H1 (cell line): Measurements from ENCODE around the gene STIM1. TPM values are rescaled to one million over a fixed set of nuclear protein-coding genes. Genes with fewer than 3 reads are reported as not detected.

ENCODE experiments used
- CTCF ChIA-PET: fragments of 300-600 bp; sonication (Branson Sonifier 250); formaldehyde crosslinking; loops from one replicate; lab custom pipeline; 2021; ENCODE audit not compliant: partially characterized antibody; lab: Charles Lee
- POLR2A ChIA-PET: fragments of 300-600 bp; sonication (Branson Sonifier 250); formaldehyde crosslinking; loops from one replicate; lab custom pipeline; 2021; ENCODE audit warnings: inconsistent platforms; ENCODE audit not compliant: partially characterized antibody; lab: Charles Lee
- DNase-seq, 2 experiments: peaks; one replicate each; pipeline versions ENCODE4 v3.0.0 to v3.0.0-alpha.2; 2010 to 2022; ENCODE audit warnings: low spot score in 2 of 2, low read depth in 1 of 2, mixed read lengths in 1 of 2
- FAIRE-seq: peaks from 2 replicates; lab custom pipeline; 2011; peaks lifted over from hg19 to GRCh38; lab: Jason Lieb, UNC
- H2AFZ ChIP-seq: 2 replicates; pipeline ENCODE4 v1.8.1; 2012; ENCODE audit warnings: low read length, inconsistent platforms
- H2AK5ac ChIP-seq: 2 replicates; pipeline ENCODE4 v1.6.1; 2013; ENCODE audit warnings: low read depth, low read length
- H2BK120ac ChIP-seq: replicated peaks from 2 replicates; pipeline ENCODE3; 2013; ENCODE audit warnings: low read depth, low read length, inconsistent platforms
- H2BK12ac ChIP-seq: 2 replicates; pipeline ENCODE4 v1.6.1; 2013; ENCODE audit warnings: low read depth, low read length
- H2BK15ac ChIP-seq: 2 replicates; pipeline ENCODE4 v1.6.1; 2013; ENCODE audit warnings: low read length
- H2BK20ac ChIP-seq: 2 replicates; pipeline ENCODE4 v1.6.1; 2013; ENCODE audit warnings: low read length
- H2BK5ac ChIP-seq: 2 replicates; pipeline ENCODE4 v1.6.1; 2013; ENCODE audit warnings: low read depth, low read length
- H3K14ac ChIP-seq: 2 replicates; pipeline ENCODE4 v1.6.1; 2013; ENCODE audit warnings: inconsistent platforms; ENCODE audit not compliant: insufficient read length
- H3K18ac ChIP-seq: 2 replicates; pipeline ENCODE4 v1.6.1; 2013; ENCODE audit warnings: low read length; ENCODE audit errors: extremely low read depth
- H3K23ac ChIP-seq: 2 replicates; pipeline ENCODE4 v1.6.1; 2013; ENCODE audit warnings: inconsistent platforms; ENCODE audit not compliant: insufficient read length
- H3K23me2 ChIP-seq: 2 replicates; pipeline ENCODE4 v1.6.1; 2013; ENCODE audit warnings: low read depth, low read length
- H3K27ac ChIP-seq: 2 replicates; pipeline ENCODE4 v1.6.1; 2011; ENCODE audit warnings: low read depth, low read length, inconsistent platforms
- H3K27me3 ChIP-seq, 4 experiments: replicated peaks in 1 of 4; 1 replicate in 1 of 4; 2 replicates in 3 of 4; pipeline versions ENCODE4 v1.6.1 to v1.8.1; 2011 to 2013; ENCODE audit warnings: low read length in 3 of 4, mild to moderate bottlenecking in 3 of 4, inconsistent platforms in 2 of 4, mixed read lengths in 2 of 4, moderate library complexity in 1 of 4; ENCODE audit not compliant: control insufficient read depth in 3 of 4, insufficient read depth in 3 of 4; ENCODE audit errors: extremely low read depth in 1 of 4
- H3K36me3 ChIP-seq, 4 experiments: 2 replicates each; pipeline versions ENCODE4 v1.6.1 to v1.8.1; 2011 to 2013; ENCODE audit warnings: mild to moderate bottlenecking in 4 of 4, low read length in 3 of 4, moderate library complexity in 2 of 4, control low read depth in 1 of 4, inconsistent platforms in 1 of 4; ENCODE audit not compliant: insufficient read depth in 4 of 4, control insufficient read depth in 2 of 4
- H3K4ac ChIP-seq: replicated peaks from 2 replicates; pipeline ENCODE3; 2013; ENCODE audit warnings: low read length, low read depth, mixed read lengths, inconsistent platforms; ENCODE audit not compliant: insufficient read length
- H3K4me1 ChIP-seq, 4 experiments: replicated peaks in 1 of 4; 1 replicate in 1 of 4; 2 replicates in 3 of 4; pipeline versions ENCODE4 v1.6.1 to v1.8.1; 2011 to 2013; ENCODE audit warnings: low read length in 3 of 4, inconsistent platforms in 2 of 4, mixed read lengths in 1 of 4; ENCODE audit not compliant: insufficient read depth in 4 of 4, control insufficient read depth in 3 of 4
- H3K4me2 ChIP-seq, 2 experiments: 2 replicates each; pipeline versions ENCODE4 v1.6.1 to v1.8.1; 2011 to 2013; ENCODE audit warnings: low read depth in 2 of 2, low read length in 2 of 2, control low read depth in 1 of 2, inconsistent platforms in 1 of 2, mild to moderate bottlenecking in 1 of 2; ENCODE audit not compliant: insufficient read depth in 1 of 2
- H3K4me3 ChIP-seq, 4 experiments: fragments of 200-600, 300-600 bp in 1 of 4; sonication (generic), shearing (Covaris generic), sonication (Bioruptor Twin) in 1 of 4; 2 replicates each; pipeline versions ENCODE4 v1.5.1 to v1.8.1; 2011 to 2016; ENCODE audit warnings: low read length in 4 of 4, low read depth in 3 of 4, control low read depth in 2 of 4, inconsistent platforms in 2 of 4, mild to moderate bottlenecking in 2 of 4, mixed read lengths in 1 of 4, moderate library complexity in 1 of 4; ENCODE audit not compliant: insufficient read depth in 2 of 4; ENCODE audit errors: extremely low read depth in 1 of 4
- H3K56ac ChIP-seq: replicated peaks from 2 replicates; pipeline ENCODE3; 2013; ENCODE audit warnings: low read depth, mild to moderate bottlenecking, mixed read lengths, low read length, inconsistent platforms; ENCODE audit not compliant: insufficient read length
- H3K79me1 ChIP-seq: 2 replicates; pipeline ENCODE4 v1.6.1; 2013; ENCODE audit warnings: low read depth, low read length, control low read depth
- H3K79me2 ChIP-seq, 2 experiments: 2 replicates each; pipeline versions ENCODE4 v1.6.1 to v1.8.1; 2012 to 2013; ENCODE audit warnings: low read length in 2 of 2, mild to moderate bottlenecking in 2 of 2, inconsistent platforms in 1 of 2; ENCODE audit not compliant: insufficient read depth in 2 of 2, control insufficient read depth in 1 of 2
- H3K9ac ChIP-seq, 4 experiments: replicated peaks in 1 of 4; 1 replicate in 1 of 4; 2 replicates in 3 of 4; pipeline versions ENCODE4 v1.6.1 to v1.8.1; 2011 to 2013; ENCODE audit warnings: low read depth in 3 of 4, low read length in 3 of 4, control low read depth in 2 of 4, mild to moderate bottlenecking in 2 of 4, moderate library complexity in 2 of 4, inconsistent platforms in 1 of 4; ENCODE audit errors: extremely low read depth in 1 of 4
- H3K9me3 ChIP-seq, 2 experiments: 2 replicates each; pipeline versions ENCODE4 v1.6.1 to v1.8.1; 2012 to 2013; ENCODE audit warnings: mild to moderate bottlenecking in 2 of 2, moderate library complexity in 2 of 2, control low read depth in 1 of 2, inconsistent platforms in 1 of 2, low read depth in 1 of 2, low read length in 1 of 2, mixed read lengths in 1 of 2; ENCODE audit not compliant: insufficient read depth in 2 of 2
- H4K20me1 ChIP-seq, 2 experiments: replicated peaks in 1 of 2; 2 replicates each; pipeline versions ENCODE3 to v1.8.1; 2011 to 2013; ENCODE audit warnings: inconsistent platforms in 2 of 2, low read length in 2 of 2, mild to moderate bottlenecking in 1 of 2; ENCODE audit not compliant: insufficient read depth in 2 of 2, control insufficient read depth in 1 of 2
- H4K5ac ChIP-seq: 2 replicates; pipeline ENCODE4 v1.6.1; 2013; ENCODE audit warnings: low read length, low read depth, mixed read lengths, inconsistent platforms; ENCODE audit not compliant: insufficient read length
- H4K8ac ChIP-seq: 2 replicates; pipeline ENCODE4 v1.8.0; 2013; ENCODE audit warnings: mild to moderate bottlenecking, moderate library complexity, low read length, inconsistent platforms; ENCODE audit not compliant: insufficient read depth; ENCODE audit errors: extremely low read depth
- H4K91ac ChIP-seq: replicated peaks from 2 replicates; pipeline ENCODE3; 2013; ENCODE audit warnings: low read length, mixed read lengths, inconsistent platforms; ENCODE audit not compliant: insufficient read length
- ASH2L ChIP-seq: fragments of 200-600, 300-600 bp; sonication (generic); IDR thresholded peaks from one replicate; pipeline ENCODE4 v1.7.1; 2017; ENCODE audit warnings: low read length
- CHD1 ChIP-seq: IDR thresholded peaks from 2 replicates; pipeline ENCODE4 v1.6.1; 2012; ENCODE audit warnings: low read depth, low read length, improper control_type of control experiment
- HDAC2 ChIP-seq, 2 experiments: fragments of 300-600 bp in 1 of 2; sonication (generic) in 1 of 2; IDR thresholded peaks; 2 replicates each; pipeline ENCODE4 v1.6.1; 2011 to 2012; ENCODE audit warnings: low read depth in 2 of 2, low read length in 2 of 2, mild to moderate bottlenecking in 2 of 2, moderate library complexity in 2 of 2, borderline replicate concordance in 1 of 2, inconsistent platforms in 1 of 2
- SP4 ChIP-seq: IDR thresholded peaks from 2 replicates; pipeline ENCODE4 v1.6.1; 2012; ENCODE audit warnings: low read length, inconsistent platforms
- YY1 ChIP-seq: IDR thresholded peaks from 2 replicates; pipeline ENCODE4 v1.6.1; 2011; ENCODE audit warnings: low read depth, mild to moderate bottlenecking, low read length
- ZNF274 ChIP-seq: IDR thresholded peaks from 2 replicates; pipeline ENCODE4 v1.7.0; 2012; ENCODE audit warnings: low read length, borderline replicate concordance; ENCODE audit errors: extremely low read depth
- WGBS, 2 experiments: shearing (Covaris generic) in 1 of 2; methylation state at CpG; one replicate each; pipeline versions ENCODE4 v1.1.6 to v1.1.7; 2013 to 2015; ENCODE audit warnings: low lambda C conversion rate in 2 of 2, mixed read lengths in 2 of 2, inconsistent platforms in 1 of 2, low coverage in 1 of 2, missing lambda C conversion rate in 1 of 2; ENCODE audit not compliant: insufficient replicate concordance in 2 of 2, insufficient coverage in 1 of 2, insufficient read length in 1 of 2; ENCODE audit errors: extremely low coverage in 1 of 2, missing lambda C conversion rate in 1 of 2; 5-methylcytosine and 5-hydroxymethylcytosine counted together
- polyA plus RNA-seq, 7 experiments: library from polyadenylated mRNA; depleted of rRNA in 3 of 7; stranded (reverse) in 5 of 7; unstranded in 2 of 7; fragments of >200 nt in 5 of 7; fragments of 200-250 nt in 2 of 7; gene quantifications; 1 replicate in 5 of 7; 2 replicates in 1 of 7; 4 replicates in 1 of 7; pipeline versions ENCODE4 v1.2.1 to v1.2.3, GENCODE V29; 2011 to 2013; ENCODE audit warnings: missing spikeins in 2 of 7, mixed read lengths in 2 of 7
- total RNA-seq: library from RNA; stranded (reverse); fragmentation: NEBNext Ultra II Directional; extraction: Animal tissue kit (Norgen Biotek cat#: 25700); gene quantifications from 2 replicates; pipeline ENCODE4 v1.2.1, GENCODE V29; 2021
- TF ChIP-seq, protein P1 (sequence below): IDR thresholded peaks from 2 replicates; pipeline ENCODE4 v1.6.1; 2012; ENCODE audit warnings: inconsistent platforms

The STIM1 gene
- total and polyA plus RNA-seq, 2 of the 8 experiments (the other 6 are each of a cell fraction or from before 2014, with no cell fraction given) = 11.1 to 12.2 TPM

DNA sequence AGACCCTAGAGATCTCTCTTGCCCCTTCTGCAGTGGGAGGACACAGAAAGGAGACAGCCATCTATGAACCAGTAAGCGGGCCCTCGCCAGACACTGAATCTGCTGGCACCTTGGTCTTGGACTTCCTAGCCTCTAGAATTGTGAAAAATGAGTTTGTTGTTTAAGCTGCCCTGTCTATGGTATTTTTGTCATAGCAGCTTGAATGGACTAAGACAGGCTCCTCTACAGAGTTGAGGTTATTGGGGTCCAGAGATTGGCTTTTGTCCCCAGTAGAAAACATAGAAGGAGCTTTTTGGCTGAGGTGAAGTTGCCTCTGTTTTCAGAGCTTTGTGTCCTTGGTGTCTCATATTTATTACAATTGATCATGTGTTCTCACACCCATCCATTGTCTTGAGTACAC, 77.2 kb downstream of the STIM1 start:
- Histone ChIP-seq H2BK12ac (no peak overlapping the region), H2BK20ac (no peak overlapping the region), H2AFZ (no peak overlapping the region), H3K27me3 (no peaks in the 10 kb centered on the region), H3K79me1 (no peaks in the 10 kb centered on the region), H3K4me1 (no peaks in the 10 kb centered on the region), H3K18ac (no peak overlapping the region), H3K9me3 (no peaks in the 10 kb centered on the region), H3K23me2 (no peaks in the 10 kb centered on the region), H3K27ac (no peak overlapping the region), H3K79me2 (no peaks in the 10 kb centered on the region), H3K36me3 (no peaks in the 10 kb centered on the region), H3K14ac (no peak overlapping the region), H3K23ac (no peak overlapping the region), H4K20me1 (peaks cover 0 to 2% of the 10 kb centered on the region in 2 experiments), H3K9ac (no peak overlapping the region), H4K5ac (no peak overlapping the region), H3K4me2 (no peak overlapping the region), H2AK5ac (no peak overlapping the region), H2BK5ac (no peak overlapping the region), H3K56ac (no peak overlapping the region), H3K4me3 (no peak overlapping the region), H2BK15ac (no peak overlapping the region), H4K8ac (no peak overlapping the region), H4K91ac (no peak overlapping the region), H2BK120ac (no peak overlapping the region), H3K4ac (no peak overlapping the region)
- CTCF ChIA-PET = interaction anchor here (0.9 to 1.5 kb wide), 3 partner anchors 15 to 84 kb away, joined by 3 to 5 read pairs (median 3); partner anchors contain the start of gene STIM1
- POLR2A ChIA-PET = no interaction called here
- DNase-seq (no peak), FAIRE-seq (no peak)
- WGBS, 2 experiments = no CpG with 5 or more reads among the region's 2 CpGs
- no peak for TF ChIP-seq ZNF274
- TF ChIP-seq YY1 = no peak
- no peak for TF ChIP-seq SP4
- TF ChIP-seq CHD1 = no peak
- no peak for TF ChIP-seq ASH2L
- TF ChIP-seq, protein P1, sequence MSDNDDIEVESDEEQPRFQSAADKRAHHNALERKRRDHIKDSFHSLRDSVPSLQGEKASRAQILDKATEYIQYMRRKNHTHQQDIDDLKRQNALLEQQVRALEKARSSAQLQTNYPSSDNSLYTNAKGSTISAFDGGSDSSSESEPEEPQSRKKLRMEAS = no peak
- TF ChIP-seq HDAC2 (IDR thresholded peaks at IDR 0.05; ENCODE audit: borderline replicate concordance in 1 of 2, low read depth in 2 of 2, low read length in 2 of 2) = no peak
